Right forelimb (tissue), 1 donor: Measurements from ENCODE around the gene VSIR.

ENCODE experiments used
- DNase-seq: peaks from one replicate; pipeline ENCODE4 v3.0.0-alpha.2; 2018

The VSIR gene

DNA sequence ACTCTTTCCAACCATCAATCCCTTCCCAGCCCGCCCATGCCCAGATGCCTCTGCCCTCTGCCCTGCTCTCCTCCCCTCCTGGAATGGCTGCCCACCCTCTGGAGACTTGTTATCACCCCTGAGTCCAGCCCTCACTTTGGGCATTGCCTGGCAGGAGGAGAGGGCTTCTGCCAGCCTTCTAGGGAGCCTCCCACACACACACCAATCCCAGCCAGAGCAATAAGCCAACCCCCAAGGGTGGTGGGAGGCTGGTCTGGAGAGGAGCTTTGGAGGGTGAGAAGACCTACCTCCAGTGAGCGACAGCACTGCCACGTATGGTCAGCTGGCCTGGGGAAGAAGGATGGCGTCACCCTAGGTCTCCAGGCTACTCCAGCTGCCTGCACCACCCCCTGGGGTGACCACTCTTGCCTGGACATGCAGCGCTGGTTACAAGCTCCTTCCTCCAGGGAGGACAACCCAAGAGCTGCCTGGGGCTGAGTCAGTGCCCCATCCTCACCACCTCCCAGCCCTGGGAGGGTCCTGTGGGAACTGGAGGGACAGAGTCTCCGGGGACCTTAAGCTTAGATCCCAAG, 62.2 kb downstream of the VSIR start:
- DNase-seq = no peak

DNA sequence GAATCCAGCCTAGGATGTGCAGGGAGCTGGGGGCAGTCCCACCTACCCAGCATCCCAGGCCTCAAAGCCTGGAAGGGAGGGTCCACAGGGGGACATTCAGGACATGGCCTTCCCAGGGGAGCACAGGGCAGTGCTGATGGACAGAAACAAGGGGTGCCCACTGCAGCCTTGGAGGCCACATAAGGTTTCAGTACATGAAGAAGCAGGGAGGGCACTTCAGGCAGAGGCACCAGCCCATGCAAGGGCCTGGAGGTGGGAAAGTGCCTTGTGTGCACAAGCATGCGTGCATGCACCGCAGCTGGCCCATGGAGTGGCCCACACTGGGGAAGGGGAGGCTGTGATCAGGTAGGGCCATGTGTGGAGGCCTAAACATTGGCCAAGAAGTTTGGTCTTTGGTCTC, 62.8 kb downstream of the VSIR start:
- no peak for DNase-seq

DNA sequence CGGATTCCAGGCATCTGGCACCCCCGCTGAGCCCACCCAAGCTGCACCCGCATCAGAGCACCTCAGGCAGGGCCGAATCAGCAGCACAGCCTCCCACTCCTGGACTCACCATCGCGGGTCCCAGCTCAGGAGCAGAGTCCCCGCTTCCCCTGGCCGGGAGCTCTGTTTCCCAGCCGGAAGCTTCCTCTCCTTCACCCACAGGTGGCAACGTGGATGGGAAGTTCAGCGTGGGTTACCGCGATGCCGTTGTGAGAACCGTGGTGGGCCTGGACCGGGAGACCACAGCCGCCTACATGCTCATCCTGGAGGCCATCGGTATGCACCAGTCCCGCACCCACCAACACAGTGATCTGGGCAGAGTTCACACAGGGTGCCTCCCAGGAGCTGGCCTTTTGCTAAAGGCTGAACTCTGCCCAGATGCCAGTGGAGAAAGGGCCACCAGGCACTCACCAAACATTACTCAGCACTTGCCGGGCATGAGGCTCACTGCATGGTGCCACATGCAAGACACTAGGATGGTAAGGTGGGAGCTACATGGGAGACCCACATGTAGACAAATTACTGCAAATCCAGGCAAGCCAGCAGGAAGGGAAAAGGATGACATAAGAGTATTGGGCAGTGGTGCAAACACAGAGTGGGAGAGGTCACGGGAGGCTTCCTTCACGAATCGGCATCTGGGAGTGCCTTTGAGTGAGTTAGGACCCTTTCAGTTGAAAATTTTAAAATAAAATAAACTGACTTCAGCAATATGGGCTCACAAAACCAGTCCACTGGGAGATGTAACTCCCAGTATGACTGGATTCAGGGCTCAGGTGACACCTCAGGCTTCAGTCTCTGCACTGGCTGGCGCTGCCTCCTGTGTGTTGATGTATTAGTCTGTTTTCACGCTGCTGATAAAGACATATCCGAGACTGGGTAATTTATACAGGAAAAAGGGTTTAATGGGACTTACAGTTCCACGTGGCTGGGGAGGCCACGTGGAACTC, 64.1 kb downstream of the VSIR start:
- no peak for DNase-seq

DNA sequence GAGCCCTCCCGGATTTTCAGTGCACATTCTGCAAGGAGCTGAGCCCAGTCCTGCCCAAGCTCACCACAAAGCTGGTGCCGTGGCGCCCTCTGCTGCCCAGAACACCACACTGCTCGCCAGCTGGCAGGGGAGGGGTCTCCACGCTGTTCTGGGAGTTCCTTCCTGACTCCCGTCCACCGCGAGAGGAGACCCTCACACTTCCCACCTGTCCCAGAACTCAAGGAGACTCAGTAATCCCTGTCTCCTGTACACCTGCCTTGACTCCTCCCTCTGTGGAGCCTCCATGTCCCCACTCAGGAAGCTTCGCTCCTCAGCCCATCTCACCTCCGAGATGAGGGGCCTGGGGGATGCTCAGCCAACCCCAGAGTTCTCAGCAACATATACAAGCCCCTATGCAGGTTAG, 65.0 kb downstream of the VSIR start:
- peak; percentile 81 for DNase-seq

DNA sequence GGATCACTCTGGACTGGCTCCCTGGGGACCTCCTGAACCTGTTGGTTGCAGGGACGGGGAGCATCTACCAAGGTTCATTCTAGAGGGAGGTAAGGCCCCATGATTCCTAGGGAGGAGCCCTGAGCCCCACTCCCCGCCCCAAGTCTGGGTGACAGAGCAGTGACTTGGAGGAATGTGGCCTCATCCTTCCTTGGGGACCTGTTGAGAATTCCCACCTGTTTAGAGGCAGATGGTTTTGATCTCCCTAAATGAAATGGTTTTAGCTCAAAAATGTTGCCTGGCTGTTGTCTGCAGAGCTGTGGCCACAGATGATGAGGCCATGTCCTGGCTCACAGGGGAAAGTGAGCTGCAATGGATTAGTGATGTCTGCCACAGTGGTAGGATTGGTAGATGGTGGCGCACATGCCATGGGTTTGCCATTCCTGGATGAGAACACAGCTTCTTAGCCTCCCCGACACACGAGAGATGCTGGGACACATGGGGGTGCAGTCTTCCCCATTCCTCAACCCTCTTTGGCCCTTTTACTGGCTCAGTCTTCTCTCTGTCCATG, 66.0 kb downstream of the VSIR start:
- DNase-seq = no peak

DNA sequence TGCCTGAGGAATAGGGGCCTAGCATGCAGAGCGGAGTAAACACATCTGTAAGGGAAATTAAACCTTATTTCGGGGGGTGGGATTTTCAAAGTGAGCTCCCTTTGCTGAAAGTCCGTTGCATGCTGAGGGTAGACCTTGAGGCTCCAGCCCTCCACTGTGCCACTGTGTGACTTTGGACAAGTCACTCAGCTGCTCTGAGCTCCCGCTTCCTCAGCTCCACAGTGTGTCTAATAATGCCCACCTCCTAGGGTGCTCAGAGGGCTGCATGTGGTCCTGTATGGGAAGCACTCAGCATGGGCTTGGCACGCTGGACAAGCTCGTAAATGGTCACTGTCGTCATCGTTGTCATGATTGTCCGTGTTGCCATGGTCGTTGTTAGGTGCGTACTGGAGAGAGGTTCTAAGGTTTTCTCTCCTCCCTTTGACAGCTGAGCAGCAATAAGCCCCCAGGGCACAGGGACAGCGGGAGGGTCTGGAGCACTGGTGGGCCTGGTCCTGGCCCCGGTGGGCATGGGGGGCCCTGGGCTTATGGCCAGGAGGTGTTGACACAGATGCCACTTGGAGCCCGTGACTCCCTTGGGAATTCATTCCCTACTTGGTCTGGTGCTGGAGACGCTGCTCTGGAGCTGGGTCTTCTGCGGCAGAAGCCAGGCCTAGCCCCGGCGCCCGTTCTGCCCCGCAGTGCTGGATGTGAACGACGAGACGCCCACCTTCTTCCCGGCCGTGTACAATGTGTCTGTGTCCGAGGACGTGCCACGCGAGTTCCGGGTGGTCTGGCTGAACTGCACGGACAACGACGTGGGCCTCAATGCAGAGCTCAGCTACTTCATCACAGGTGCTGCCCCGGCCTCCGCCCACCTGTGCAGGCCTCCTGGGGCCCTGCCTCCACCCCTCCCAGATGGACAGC, 66.9 kb downstream of the VSIR start:
- no peak for DNase-seq

DNA sequence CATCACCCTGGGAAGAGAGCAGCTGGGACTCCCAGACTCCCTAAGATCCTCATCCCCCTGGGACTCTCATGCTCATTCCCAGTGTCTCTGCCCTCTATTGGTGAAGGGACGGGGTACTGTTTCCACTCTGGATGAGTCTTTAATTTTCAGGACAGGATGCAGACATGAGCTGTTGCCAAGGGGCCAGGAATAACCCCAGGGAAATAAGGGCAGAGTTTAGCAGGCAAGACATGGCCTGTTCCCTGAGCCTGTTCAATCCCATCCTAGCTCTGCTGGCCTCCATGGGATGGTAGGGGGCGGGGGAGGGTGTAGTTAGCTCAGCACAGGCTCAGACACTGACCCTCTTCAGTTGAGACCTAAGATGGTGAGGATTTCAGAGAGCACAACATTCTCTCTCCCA, 67.7 kb downstream of the VSIR start:
- DNase-seq = no peak

DNA sequence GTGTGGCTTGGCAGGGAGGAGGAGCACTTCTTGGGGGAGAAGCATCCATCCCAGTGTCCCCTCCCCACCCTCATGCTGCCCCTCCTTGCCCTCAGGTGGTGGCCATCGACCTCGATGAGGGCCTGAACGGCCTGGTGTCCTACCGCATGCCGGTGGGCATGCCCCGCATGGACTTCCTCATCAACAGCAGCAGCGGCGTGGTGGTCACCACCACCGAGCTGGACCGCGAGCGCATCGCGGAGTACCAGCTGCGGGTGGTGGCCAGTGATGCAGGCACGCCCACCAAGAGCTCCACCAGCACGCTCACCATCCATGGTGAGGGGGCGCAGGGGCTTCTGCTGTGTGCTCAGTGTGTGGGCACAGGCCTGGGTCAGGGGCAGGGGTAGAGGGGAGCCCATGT, 68.5 kb downstream of the VSIR start:
- no peak for DNase-seq

DNA sequence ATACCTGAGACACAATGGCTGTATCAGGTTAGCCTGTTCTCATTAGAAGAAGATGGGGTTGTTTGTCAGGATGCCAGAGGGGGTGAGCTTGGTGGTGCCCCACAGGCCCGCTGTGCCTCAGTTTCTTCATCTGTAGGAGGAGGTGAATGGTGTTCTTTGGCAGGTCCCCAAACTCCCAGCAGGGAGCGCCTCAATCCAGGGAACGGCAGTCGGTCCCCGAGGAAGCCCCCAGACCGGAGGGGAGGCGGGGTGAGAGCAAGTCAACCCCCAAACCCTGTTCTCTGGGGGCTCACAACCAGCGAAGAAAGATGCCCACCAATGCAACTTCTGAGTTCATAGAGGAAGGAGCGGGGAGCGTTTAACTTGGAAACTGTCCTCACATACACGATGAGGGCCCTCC, 69.7 kb downstream of the VSIR start:
- no peak for DNase-seq

DNA sequence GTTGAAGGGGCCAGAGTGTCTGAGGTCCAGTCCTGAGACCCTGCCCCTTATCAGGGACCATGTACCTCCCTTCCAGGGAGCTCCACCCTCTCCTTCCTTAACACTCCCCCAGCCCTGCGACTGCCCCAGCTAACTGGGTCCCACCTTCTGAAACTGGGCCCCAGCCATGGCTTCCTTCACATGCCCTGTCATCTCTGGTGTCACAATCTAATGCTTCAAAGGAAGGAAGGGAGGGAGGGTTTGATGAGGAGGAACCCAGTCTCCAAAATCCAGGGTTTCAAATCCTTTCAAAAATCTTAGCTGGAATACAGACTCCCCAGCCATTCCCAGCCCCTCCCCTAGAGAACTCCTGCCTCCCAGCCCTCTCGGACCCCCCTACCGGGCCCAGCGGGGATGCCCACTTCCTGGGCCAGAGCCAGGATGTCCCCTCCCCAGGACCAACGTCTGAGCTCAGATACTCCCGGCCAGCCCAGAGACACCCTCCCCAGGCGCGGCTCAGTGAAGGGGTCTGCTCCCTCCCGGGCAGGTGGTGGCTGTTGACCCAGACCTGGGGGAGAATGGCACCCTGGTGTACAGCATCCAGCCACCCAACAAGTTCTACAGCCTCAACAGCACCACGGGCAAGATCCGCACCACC, 71.7 kb downstream of the VSIR start:
- DNase-seq = no peak

DNA sequence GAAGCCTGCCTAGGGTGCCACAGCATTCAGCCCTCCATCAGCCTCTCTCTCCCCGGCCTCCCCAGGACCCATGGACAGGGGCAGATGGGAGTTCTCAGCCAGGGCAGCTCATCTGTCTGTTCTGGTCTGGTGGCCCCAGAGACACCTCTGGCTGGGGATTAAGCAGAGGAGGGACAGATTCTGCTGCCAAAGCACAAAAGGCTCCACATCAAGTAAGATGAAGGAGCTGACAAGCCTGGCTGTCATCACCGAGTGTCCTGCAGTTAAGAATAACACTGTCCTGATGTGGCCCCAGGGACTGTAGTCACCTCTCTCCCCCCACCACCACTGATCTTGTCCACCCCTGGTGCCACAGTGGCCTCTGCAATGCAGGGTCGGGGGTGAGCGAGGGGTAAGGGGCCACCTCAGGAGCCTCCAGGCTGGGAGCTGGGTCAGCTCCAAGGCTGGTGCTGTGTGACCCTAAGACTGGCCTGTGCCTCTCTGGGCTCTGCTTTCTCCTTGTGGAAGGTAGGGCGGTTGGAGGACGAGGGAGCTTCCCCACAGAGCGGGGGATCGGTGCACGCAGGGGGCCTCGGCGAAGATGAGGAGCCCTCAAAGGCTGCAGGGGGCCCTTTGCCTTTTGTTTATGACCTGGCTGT, 72.5 kb downstream of the VSIR start:
- no peak for DNase-seq

DNA sequence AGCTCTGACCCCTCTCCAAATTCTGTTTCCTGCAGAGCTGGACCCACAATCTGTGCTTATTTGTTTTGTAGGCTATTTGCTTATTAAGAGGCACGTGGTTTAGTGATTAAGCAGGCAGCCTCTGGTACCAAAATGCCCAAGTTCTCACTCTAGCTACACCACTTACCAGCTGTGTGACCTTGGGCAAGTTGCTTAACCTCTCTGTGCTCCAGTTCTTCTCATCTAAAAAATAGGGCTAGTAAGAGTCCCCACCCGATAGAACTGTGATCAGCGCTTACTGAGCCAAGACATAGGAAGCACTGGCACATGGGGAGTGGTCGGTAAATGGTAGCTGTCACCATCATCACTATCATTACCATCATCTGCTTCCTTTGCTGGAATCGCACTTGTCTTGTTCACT, 74.6 kb downstream of the VSIR start:
- DNase-seq = no peak

DNA sequence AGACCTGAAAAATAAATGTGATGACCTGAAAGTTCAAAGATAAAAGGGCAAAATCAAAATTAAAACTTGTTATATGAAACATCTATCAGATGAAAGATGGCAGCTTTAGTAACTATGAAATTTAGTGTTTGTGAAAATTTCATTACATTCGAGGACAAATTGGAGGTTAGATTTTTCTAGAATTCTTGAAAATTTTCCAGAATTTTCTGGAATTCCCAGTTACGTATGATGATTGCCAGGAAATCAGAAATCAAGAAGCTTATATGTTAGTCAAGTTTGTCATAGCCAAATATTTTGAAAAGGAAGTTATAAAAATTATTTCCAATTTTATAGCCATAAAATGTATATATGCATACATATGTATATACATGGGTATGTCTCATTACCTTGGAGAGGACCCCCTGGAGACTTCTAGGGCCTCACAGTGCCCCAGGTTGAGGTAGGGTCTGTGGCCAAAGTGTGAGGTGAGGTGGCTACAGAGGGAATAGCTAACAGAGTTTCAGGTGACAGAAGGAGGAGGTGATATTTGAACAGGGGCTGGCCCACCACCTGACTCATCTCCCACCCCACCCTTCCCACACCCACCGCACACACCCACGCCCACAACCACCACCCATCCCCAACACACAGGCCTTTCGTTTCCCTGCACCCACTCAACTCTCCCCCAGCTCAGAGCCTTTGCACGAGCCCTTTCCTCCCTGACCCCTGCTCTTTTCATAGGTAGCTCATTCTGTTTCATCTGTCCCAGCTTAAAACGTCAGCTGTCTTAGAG, 75.2 kb downstream of the VSIR start:
- no peak for DNase-seq
